ENCODE measurements around the gene ZNF23. TPM values are rescaled to one million over a fixed set of nuclear protein-coding genes. Genes with fewer than 3 reads are reported as not detected.
A peak's percentile ranks its signal among the peaks of the same experiment; 100 is the strongest.

ZNF23 gene
- total and polyA plus RNA-seq, 4 donors, result 1.5 to 6.1 (median 3.1) TPM

- DNase-seq (ENCODE audit: low spot score), result peak; percentile 62
These were observed 20.5 kb downstream of the ZNF23 start for GRCh38 chr16:71441348-71442050.

GRCh38 chr16:71440669-71441347 lies 21.2 kb downstream of the ZNF23 start:
- Histone ChIP-seq H3K4me1 (ENCODE audit: control insufficient read depth in 4 of 4, insufficient read depth in 4 of 4, low read length in 3 of 4) (no peaks in the 10 kb centered on the region), H3K9me3 (ENCODE audit: control insufficient read depth in 4 of 4, low read length in 3 of 4) (peaks cover 13 to 32% (median 30%) of the 10 kb centered on the region in 4 donors), H3K36me3 (ENCODE audit: control insufficient read depth in 4 of 4, insufficient read depth in 3 of 4, low read depth in 1 of 4, low read length in 3 of 4) (no peaks in the 10 kb centered on the region), H3K9ac (ENCODE audit: low read depth in 1 of 2, low read length in 2 of 2) (no peak overlapping the region), H3K4me3 (ENCODE audit: low read depth in 1 of 3, low read length in 3 of 3) (no peak overlapping the region), H3K27ac (ENCODE audit: low read depth in 1 of 2, low read length in 2 of 2) (no peak overlapping the region), H3K27me3 (ENCODE audit: control insufficient read depth in 4 of 4, insufficient read depth in 4 of 4, low read length in 3 of 4) (no peaks in the 10 kb centered on the region)
- 59% methylated on average over 25 of the region's 25 CpGs for WGBS
- no peak for TF ChIP-seq GABPA (IDR thresholded peaks at IDR 0.05 in 1 of 2, conservative IDR thresholded peaks at IDR 0.05 in 1 of 2)
- TF ChIP-seq HNF4G (IDR thresholded peaks at IDR 0.05), result no peak
- TF ChIP-seq REST (IDR thresholded peaks at IDR 0.05), result no peak
- no peak for TF ChIP-seq JUND (IDR thresholded peaks at IDR 0.05)
- no peak for TF ChIP-seq ZBTB33 (IDR thresholded peaks at IDR 0.05)
- TF ChIP-seq NR2F2 (IDR thresholded peaks at IDR 0.05), result no peak
- no peak for DNase-seq (ENCODE audit: low spot score)

More at GRCh38 chr16:71441348-71442050, 20.5 kb downstream of the ZNF23 start:
- H3K9ac ChIP-seq (ENCODE audit: low read depth in 1 of 2, low read length in 2 of 2), result no peak overlapping the region
- H3K36me3 ChIP-seq (ENCODE audit: control insufficient read depth in 4 of 4, insufficient read depth in 3 of 4, low read depth in 1 of 4, low read length in 3 of 4), result no peaks in the 10 kb centered on the region
- H3K9me3 ChIP-seq (ENCODE audit: control insufficient read depth in 4 of 4, low read length in 3 of 4), result peaks cover 20 to 37% (median 34%) of the 10 kb centered on the region in 4 donors
- H3K27me3 ChIP-seq (ENCODE audit: control insufficient read depth in 4 of 4, insufficient read depth in 4 of 4, low read length in 3 of 4), result no peaks in the 10 kb centered on the region
- no peak overlapping the region for H3K4me3 ChIP-seq (ENCODE audit: low read depth in 1 of 3, low read length in 3 of 3)
- no peaks in the 10 kb centered on the region for H3K4me1 ChIP-seq (ENCODE audit: control insufficient read depth in 4 of 4, insufficient read depth in 4 of 4, low read length in 3 of 4)
- 38% methylated on average over 71 of the region's 71 CpGs for whole genome bisulfite sequencing
- no peak overlapping the region for H3K27ac ChIP-seq (ENCODE audit: low read depth in 1 of 2, low read length in 2 of 2)
- TF ChIP-seq FOXA1 (IDR thresholded peaks at IDR 0.05) (no peak), CTCF (IDR thresholded peaks at IDR 0.05; ENCODE audit: low read depth, low read length, missing input control) (peak; percentile 4), JUND (IDR thresholded peaks at IDR 0.05) (no peak), RXRA (IDR thresholded peaks at IDR 0.05) (no peak), RAD21 (IDR thresholded peaks at IDR 0.05) (no peak), NR2F2 (IDR thresholded peaks at IDR 0.05) (no peak)
